ENCODE results near the gene SSU72.

- TF ChIP-seq POLR2A (IDR thresholded peaks at IDR 0.05) = no peak
- TF ChIP-seq CTCF (IDR thresholded peaks at IDR 0.05) = no peak
These were observed 23.0 kb downstream of the SSU72 start for GRCh38 chr1:1551524-1552262.
